Amniotic stem cell (primary cell): ENCODE data around the gene ZBTB46.

Experiments
- DNase-seq: peaks from one replicate; lab custom pipeline; 2025; lab: John Stamatoyannopoulos, UW

ZBTB46 gene

GRCh38 chr20:63745961-63746731, 84.9 kb downstream of the ZBTB46 start:
- DNase-seq, result no peak

- DNase-seq, result no peak
These were observed 85.6 kb downstream of the ZBTB46 start for GRCh38 chr20:63745424-63745805.

GRCh38 chr20:63744574-63745423, 86.3 kb downstream of the ZBTB46 start:
- no peak for DNase-seq

GRCh38 chr20:63744158-63744557, 86.9 kb downstream of the ZBTB46 start:
- DNase-seq, result no peak

GRCh38 chr20:63743210-63743970, 87.7 kb downstream of the ZBTB46 start:
- no peak for DNase-seq

GRCh38 chr20:63742381-63743024, 88.6 kb downstream of the ZBTB46 start:
- DNase-seq, result no peak

- DNase-seq, result no peak
These were observed 89.2 kb downstream of the ZBTB46 start for GRCh38 chr20:63741676-63742380.

- DNase-seq, result no peak
These were observed 89.7 kb downstream of the ZBTB46 start for GRCh38 chr20:63741354-63741675.

- DNase-seq, result peak; percentile 54
These were observed 90.3 kb downstream of the ZBTB46 start for GRCh38 chr20:63740627-63741353.

GRCh38 chr20:63740070-63740626, 90.9 kb downstream of the ZBTB46 start:
- no peak for DNase-seq

GRCh38 chr20:63739130-63740069, 91.7 kb downstream of the ZBTB46 start, which contains the start of gene SLC2A4RG:
TSS of gene SLC2A4RG (plus strand) at chr20:63739776. CDS start at chr20:63739913, 137 bp downstream.
- DNase-seq, result peak; percentile 41

GRCh38 chr20:63738687-63739129, 92.4 kb downstream of the ZBTB46 start:
- DNase-seq, result no peak

- DNase-seq, result no peak
These were observed 92.9 kb downstream of the ZBTB46 start for GRCh38 chr20:63737945-63738686.

GRCh38 chr20:63737695-63737944, 93.4 kb downstream of the ZBTB46 start:
- no peak for DNase-seq

GRCh38 chr20:63736893-63737694, 94.0 kb downstream of the ZBTB46 start:
- DNase-seq, result no peak

- no peak for DNase-seq
These were observed 95.0 kb downstream of the ZBTB46 start, which contains the start of gene LIME1 for GRCh38 chr20:63735859-63736718. TSS of gene LIME1 (plus strand) at chr20:63736664. CDS start at chr20:63737550, 886 bp downstream.
